ENCODE data around the gene MGAT3. TPM values are rescaled to one million over a fixed set of nuclear protein-coding genes. Genes with fewer than 3 reads are reported as not detected.

MGAT3 gene
- polyA plus RNA-seq, 1 donor from 2014 or later: 29.1 TPM

GRCh38 chr22:39530692-39531331, 74.0 kb downstream of the MGAT3 start:
- Histone ChIP-seq H3K9me2 (ENCODE audit: insufficient read depth, low read length) (no peaks in the 10 kb centered on the region), H4K20me1 (ENCODE audit: insufficient read depth) (peaks cover 10% of the 10 kb centered on the region), H3K9ac (ENCODE audit: low read length) (peak overlapping the region; percentile 89), H3K27ac (ENCODE audit: low read length) (peak overlapping the region; percentile 29), H3K27me3 (ENCODE audit: insufficient read depth, low read depth, low read length) (no peaks in the 10 kb centered on the region), H3K79me2 (replicated peaks; ENCODE audit: insufficient read depth, low read length) (peaks cover 26% of the 10 kb centered on the region), H3K9me3 (ENCODE audit: low read length) (no peaks in the 10 kb centered on the region), H3K36me3 (ENCODE audit: insufficient read depth, low read length) (no peaks in the 10 kb centered on the region), H3K4me2 (ENCODE audit: low read length) (no peak overlapping the region), H3K4me3 (ENCODE audit: low read length) (peak overlapping the region; percentile 75), H3F3A (ENCODE audit: insufficient read depth, low read length, poor library complexity, severe bottlenecking) (no peaks in the 10 kb centered on the region), H2AFZ (ENCODE audit: low read depth, low read length) (no peak overlapping the region)
- TF ChIP-seq TAF1 (IDR thresholded peaks at IDR 0.05; ENCODE audit: low read depth) (no peak), SMC3 (conservative IDR thresholded peaks at IDR 0.05; ENCODE audit: poor library complexity) (peak; percentile 33), RAD21 (conservative IDR thresholded peaks at IDR 0.05) (peak; percentile 16), CTCF (IDR thresholded peaks at IDR 0.05; ENCODE audit: poor library complexity, severe bottlenecking) (peak; percentile 40)

- H4K20me1 ChIP-seq (ENCODE audit: insufficient read depth): peaks cover 10% of the 10 kb centered on the region
- H3K4me3 ChIP-seq (ENCODE audit: low read length): peak within 1 kb of the TSS; percentile 75
- H3K9ac ChIP-seq (ENCODE audit: low read length): peak within 1 kb of the TSS; percentile 89
- peak; percentile 52 for TF ChIP-seq REST (IDR thresholded peaks at IDR 0.05; ENCODE audit: borderline replicate concordance)
- no peak for TF ChIP-seq CTCF (IDR thresholded peaks at IDR 0.05; ENCODE audit: poor library complexity, severe bottlenecking)
- peak; percentile 89 for TF ChIP-seq MXI1 (conservative IDR thresholded peaks at IDR 0.05; ENCODE audit: poor library complexity, severe bottlenecking)
- TF ChIP-seq EZH2 (IDR thresholded peaks at IDR 0.05; ENCODE audit: borderline replicate concordance, insufficient read depth, low read length, poor library complexity, severe bottlenecking): no peak
- TF ChIP-seq TAF1 (IDR thresholded peaks at IDR 0.05; ENCODE audit: low read depth): no peak
- peak; percentile 49 for TF ChIP-seq EP300 (conservative IDR thresholded peaks at IDR 0.05; ENCODE audit: poor library complexity, severe bottlenecking)
- peak; percentile 27 for TF ChIP-seq SMC3 (conservative IDR thresholded peaks at IDR 0.05; ENCODE audit: poor library complexity)
- TF ChIP-seq POLR2AphosphoS5 (IDR thresholded peaks at IDR 0.05): peak; percentile 81
- peak; percentile 18 for TF ChIP-seq RAD21 (conservative IDR thresholded peaks at IDR 0.05)
- no peaks in the 10 kb centered on the region for H3K9me2 ChIP-seq (ENCODE audit: insufficient read depth, low read length)
- H3K9me3 ChIP-seq (ENCODE audit: low read length): no peaks in the 10 kb centered on the region
- H3K27ac ChIP-seq (ENCODE audit: low read length): peak within 1 kb of the TSS; percentile 82
- no peaks in the 10 kb centered on the region for H3K27me3 ChIP-seq (ENCODE audit: insufficient read depth, low read depth, low read length)
- no peaks in the 10 kb centered on the region for H3K36me3 ChIP-seq (ENCODE audit: insufficient read depth, low read length)
- peak within 1 kb of the TSS; percentile 53 for H2AFZ ChIP-seq (ENCODE audit: low read depth, low read length)
- no peaks in the 10 kb centered on the region for H3F3A ChIP-seq (ENCODE audit: insufficient read depth, low read length, poor library complexity, severe bottlenecking)
- H3K79me2 ChIP-seq (replicated peaks; ENCODE audit: insufficient read depth, low read length): peaks cover 23% of the 10 kb centered on the region
- peak within 1 kb of the TSS; percentile 82 for H3K4me2 ChIP-seq (ENCODE audit: low read length)
Measured at GRCh38 chr22:39532215-39533073, 75.6 kb downstream of the MGAT3 start, which contains the start of gene RPS19BP1. TSS of gene RPS19BP1 (minus strand) at chr22:39532748. CDS start at chr22:39532738, 10 bp downstream.

Measured in neural cell (in vitro differentiated cells).